H54 (cell line): Measurements from ENCODE around the gene ZNF215.
A peak's percentile ranks its signal among the peaks of the same experiment; 100 is the strongest.
"Not testable (repeated sequence)": the region's sequence is repeated elsewhere in the genome, so short reads cannot be mapped to it uniquely, and the experiment has no call there.

ENCODE experiments used
- DNase-seq: peaks from one replicate; pipeline ENCODE4 v3.0.0; 2011; ENCODE audit warnings: low spot score, mixed read lengths; ENCODE audit not compliant: insufficient read length
- FAIRE-seq: peaks from 3 replicates; lab custom pipeline; 2011; peaks lifted over from hg19 to GRCh38; lab: Jason Lieb, UNC
- POLR2A ChIP-seq: IDR thresholded peaks from 2 replicates; pipeline ENCODE4 v1.6.1; 2011; ENCODE audit warnings: low read depth, mild to moderate bottlenecking, low read length

ZNF215 gene

GRCh38 chr11:6926208-6927029, at the start of gene ZNF215:
Gene ZNF215 (plus strand): TSS chr11:6926426. CDS start chr11:6932273, 5,847 bp downstream.
- DNase-seq (peak; percentile 63), FAIRE-seq (peak; percentile 92)
- TF ChIP-seq POLR2A, result no peak

DNA sequence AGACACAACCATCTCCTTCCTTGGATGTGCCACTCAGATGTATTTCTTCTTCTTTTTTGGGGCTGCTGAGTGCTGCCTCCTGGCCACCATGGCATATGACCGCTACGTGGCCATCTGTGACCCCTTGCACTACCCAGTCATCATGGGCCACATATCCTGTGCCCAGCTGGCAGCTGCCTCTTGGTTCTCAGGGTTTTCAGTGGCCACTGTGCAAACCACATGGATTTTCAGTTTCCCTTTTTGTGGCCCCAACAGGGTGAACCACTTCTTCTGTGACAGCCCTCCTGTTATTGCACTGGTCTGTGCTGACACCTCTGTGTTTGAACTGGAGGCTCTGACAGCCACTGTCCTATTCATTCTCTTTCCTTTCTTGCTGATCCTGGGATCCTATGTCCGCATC, 49.3 kb upstream of the ZNF215 start:
- DNase-seq (no peak), FAIRE-seq (no peak)
- no peak for TF ChIP-seq POLR2A

- no peak for DNase-seq
- no peak for FAIRE-seq
- no peak for TF ChIP-seq POLR2A
Observed at GRCh38 chr11:6882751-6883150, 43.5 kb upstream of the ZNF215 start.

- DNase-seq, FAIRE-seq: not testable (repeated sequence)
Observed at GRCh38 chr11:6887711-6888110, 38.5 kb upstream of the ZNF215 start.

GRCh38 chr11:6888830-6889229, 37.4 kb upstream of the ZNF215 start:
- DNase-seq (no peak), FAIRE-seq (peak; percentile 6)
- no peak for TF ChIP-seq POLR2A

GRCh38 chr11:6889835-6890234, 36.4 kb upstream of the ZNF215 start:
- FAIRE-seq (no peak), DNase-seq (no peak)
- TF ChIP-seq POLR2A, result no peak

GRCh38 chr11:6892400-6892799, 33.8 kb upstream of the ZNF215 start, which contains the start of gene OR2D2:
Gene OR2D2 (minus strand): TSS chr11:6892500. CDS start chr11:6892500, 0 bp downstream.
- FAIRE-seq (no peak), DNase-seq (no peak)
- TF ChIP-seq POLR2A, result no peak

DNA sequence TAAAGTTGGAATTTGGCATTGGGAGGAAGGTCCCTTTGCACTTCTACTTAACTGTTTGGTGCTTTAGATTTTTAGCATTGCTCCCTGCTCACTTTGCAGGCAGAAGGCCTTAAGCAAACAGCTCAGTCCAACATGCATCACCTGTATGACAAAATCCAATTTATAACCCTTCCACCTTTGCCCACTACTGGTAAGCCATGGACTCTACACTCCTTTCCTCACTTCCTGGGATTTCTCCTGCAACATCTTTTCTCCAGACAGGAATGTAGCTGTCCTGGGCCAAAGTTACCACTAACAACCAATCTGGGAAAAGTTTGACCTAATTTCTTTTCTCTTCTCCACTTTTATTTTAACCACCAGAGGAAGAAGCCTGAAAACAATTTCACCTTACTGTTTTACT, 32.1 kb upstream of the ZNF215 start:
- FAIRE-seq (no peak), DNase-seq (no peak)
- TF ChIP-seq POLR2A, result no peak

- TF ChIP-seq POLR2A, result no peak
- FAIRE-seq (no peak), DNase-seq (no peak)
Observed at GRCh38 chr11:6895010-6895409, 31.2 kb upstream of the ZNF215 start.

- no peak for TF ChIP-seq POLR2A
- FAIRE-seq, result no peak
- DNase-seq, result no peak
Observed at GRCh38 chr11:6898911-6899310, 27.3 kb upstream of the ZNF215 start.

DNA sequence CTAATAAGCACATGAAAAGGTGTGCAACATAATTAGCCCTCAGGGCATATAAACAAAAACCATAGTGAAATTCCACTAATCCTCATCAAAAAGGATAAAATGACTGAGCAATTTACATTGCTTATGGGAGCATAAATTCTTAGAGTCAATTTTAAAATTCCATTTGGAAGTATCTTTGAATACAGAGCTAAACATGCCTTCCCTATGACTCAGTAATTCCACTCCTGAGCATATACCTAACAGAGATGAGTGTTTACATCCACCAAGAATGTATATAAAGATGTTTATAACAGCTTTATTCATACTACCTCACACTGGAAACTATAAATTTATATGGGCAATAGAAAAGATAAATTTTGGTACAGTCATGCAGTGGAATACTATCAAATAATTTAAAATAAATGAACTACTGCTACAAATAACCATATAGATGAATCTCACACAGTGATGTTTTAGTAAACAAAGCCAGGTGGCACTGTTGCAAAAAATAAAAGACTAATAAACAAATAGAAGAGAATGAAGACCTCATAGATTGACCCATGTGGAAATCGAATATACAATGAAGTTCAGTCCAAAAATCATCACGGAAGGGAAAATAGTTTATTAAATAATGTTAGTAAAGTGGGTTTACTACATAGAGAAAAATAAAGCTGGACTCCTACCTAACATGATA, 25.8 kb upstream of the ZNF215 start:
- FAIRE-seq (no peak), DNase-seq (no peak)
- no peak for TF ChIP-seq POLR2A

- not testable (repeated sequence) for FAIRE-seq, DNase-seq
Observed at GRCh38 chr11:6904804-6905203, 21.4 kb upstream of the ZNF215 start.

- DNase-seq (no peak), FAIRE-seq (no peak)
- no peak for TF ChIP-seq POLR2A
Observed at GRCh38 chr11:6911378-6911777, 14.8 kb upstream of the ZNF215 start.

DNA sequence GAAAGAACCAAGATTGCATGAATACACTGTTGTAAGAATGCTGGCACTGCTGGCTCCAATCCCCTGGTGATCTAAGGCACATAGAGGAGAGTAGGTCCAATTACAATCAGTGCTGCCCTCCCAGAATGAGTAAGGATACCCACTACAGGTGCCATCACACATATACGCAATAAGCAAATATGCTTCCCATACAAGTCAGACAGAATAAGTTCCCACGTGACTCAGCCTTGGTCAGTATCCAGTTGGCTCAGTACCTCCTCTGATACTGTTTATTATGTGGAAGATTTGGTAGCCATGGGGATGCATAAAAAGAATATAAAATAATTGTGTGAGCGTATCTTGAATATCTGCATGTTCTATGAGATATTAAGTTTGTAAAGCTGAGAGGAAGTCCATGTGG, 14.3 kb upstream of the ZNF215 start:
- no peak for FAIRE-seq

More for the DNA sequence above, 14.3 kb upstream of the ZNF215 start:
- no peak for TF ChIP-seq POLR2A
- DNase-seq, result no peak
